IMR-90 (cell line): ENCODE results near the gene TSPAN4. TPM values are rescaled to one million over a fixed set of nuclear protein-coding genes. Genes with fewer than 3 reads are reported as not detected.

Source experiments
- ATAC-seq: fragments of 200-7000 bp; cut with Tn5 transposase; 2 replicates; pipeline ENCODE4 v1.9.1; 2020; ENCODE audit warnings: low read depth, mild to moderate bottlenecking, moderate library complexity
- BruUV-seq: library from RNA; stranded (reverse); fragments of 400-500 nt; replicated peaks from 2 replicates; lab custom pipeline; 2021; lab: Mats Ljungman, UMichigan
- CTCF ChIA-PET: fragments of 300-600 bp; formaldehyde crosslinking; extraction: SDS; loops from one replicate; lab custom pipeline; 2021; ENCODE audit warnings: antibody characterized with exemption; lab: Yijun Ruan, JAX
- POLR2A ChIA-PET: fragments of 300-600 bp; sonication (Branson Sonifier 250); formaldehyde crosslinking; loops from one replicate; lab custom pipeline; 2022; ENCODE audit warnings: antibody characterized with exemption; ENCODE audit not compliant: unreplicated experiment; lab: Charles Lee
- DNase-seq: peaks from one replicate; pipeline ENCODE4 v3.0.0; 2013
- H2AFZ ChIP-seq: replicated peaks from 2 replicates; pipeline ENCODE3; 2013; ENCODE audit warnings: low read length, mild to moderate bottlenecking; ENCODE audit not compliant: poor library complexity
- H2AK5ac ChIP-seq: 2 replicates; pipeline ENCODE4 v1.6.1; 2013; ENCODE audit warnings: low read depth, low read length, inconsistent platforms
- H2AK9ac ChIP-seq: replicated peaks from 2 replicates; pipeline ENCODE3; 2013; ENCODE audit warnings: mild to moderate bottlenecking, low read depth, low read length, moderate library complexity; ENCODE audit not compliant: poor library complexity
- H2BK120ac ChIP-seq: 2 replicates; pipeline ENCODE4 v1.6.1; 2013; ENCODE audit warnings: low read depth, low read length, inconsistent platforms
- H2BK15ac ChIP-seq: 3 replicates; pipeline ENCODE4 v1.6.1; 2013; ENCODE audit warnings: low read depth, low read length, inconsistent platforms
- H2BK20ac ChIP-seq: 2 replicates; pipeline ENCODE4 v1.6.1; 2013; ENCODE audit warnings: low read depth, mild to moderate bottlenecking, inconsistent platforms, low read length, moderate library complexity
- H2BK5ac ChIP-seq: 2 replicates; pipeline ENCODE4 v1.6.1; 2013; ENCODE audit warnings: mild to moderate bottlenecking, low read depth, low read length, inconsistent platforms; ENCODE audit not compliant: poor library complexity, severe bottlenecking
- H3K14ac ChIP-seq: replicated peaks from 2 replicates; pipeline ENCODE4 v1.6.1; 2013; ENCODE audit warnings: low read depth, low read length, inconsistent platforms
- H3K18ac ChIP-seq: 2 replicates; pipeline ENCODE4 v1.6.1; 2013; ENCODE audit warnings: low read depth, low read length, control low read depth
- H3K23ac ChIP-seq: 2 replicates; pipeline ENCODE4 v1.6.1; 2013; ENCODE audit warnings: low read depth, low read length, inconsistent platforms
- H3K27ac ChIP-seq: 2 replicates; pipeline ENCODE4 v1.5.1; 2013; ENCODE audit warnings: mild to moderate bottlenecking, control low read depth, low read length; ENCODE audit not compliant: insufficient read depth
- H3K27me3 ChIP-seq: 2 replicates; pipeline ENCODE4 v1.6.1; 2013; ENCODE audit warnings: low read length; ENCODE audit not compliant: control insufficient read depth, insufficient read depth
- H3K36me3 ChIP-seq: 2 replicates; pipeline ENCODE4 v1.6.1; 2013; ENCODE audit warnings: low read length, mixed read lengths; ENCODE audit not compliant: control insufficient read depth, insufficient read depth
- H3K4ac ChIP-seq: 2 replicates; pipeline ENCODE4 v1.6.1; 2013; ENCODE audit warnings: low read depth, low read length, inconsistent platforms
- H3K4me1 ChIP-seq: 2 replicates; pipeline ENCODE4 v1.6.1; 2013; ENCODE audit warnings: low read length, mixed read lengths; ENCODE audit not compliant: control insufficient read depth, insufficient read depth
- H3K4me2 ChIP-seq: 2 replicates; pipeline ENCODE4 v1.6.1; 2013; ENCODE audit warnings: low read depth, mild to moderate bottlenecking, control low read depth, low read length, moderate library complexity
- H3K4me3 ChIP-seq: 2 replicates; pipeline ENCODE4 v1.5.1; 2013; ENCODE audit warnings: low read depth, mild to moderate bottlenecking, control low read depth, low read length, moderate library complexity; ENCODE audit not compliant: insufficient read depth
- H3K56ac ChIP-seq: 2 replicates; pipeline ENCODE4 v1.6.1; 2013; ENCODE audit warnings: low read length, inconsistent platforms; ENCODE audit not compliant: insufficient read depth; ENCODE audit errors: extremely low read depth
- H3K79me1 ChIP-seq, 2 experiments: 2 replicates each; pipeline ENCODE4 v1.6.1; 2013; ENCODE audit warnings: low read length in 2 of 2, inconsistent platforms in 1 of 2, low read depth in 1 of 2
- H3K9ac ChIP-seq: 2 replicates; pipeline ENCODE4 v1.6.1; 2013; ENCODE audit warnings: low read depth, low read length, control low read depth
- H3K9me1 ChIP-seq: 2 replicates; pipeline ENCODE4 v1.6.1; 2013; ENCODE audit warnings: low read length, inconsistent platforms; ENCODE audit not compliant: insufficient read depth
- H3K9me3 ChIP-seq: 2 replicates; pipeline ENCODE4 v1.6.1; 2013; ENCODE audit warnings: low read length; ENCODE audit not compliant: control insufficient read depth, insufficient read depth
- H4K20me1 ChIP-seq: 2 replicates; pipeline ENCODE4 v1.6.1; 2013; ENCODE audit warnings: low read length, inconsistent platforms; ENCODE audit not compliant: insufficient read depth
- H4K5ac ChIP-seq: 2 replicates; pipeline ENCODE4 v1.6.1; 2013; ENCODE audit warnings: mild to moderate bottlenecking, low read depth, low read length, control low read depth
- H4K8ac ChIP-seq, 2 experiments: 2 replicates each; pipeline ENCODE4 v1.6.1; 2013; ENCODE audit warnings: low read depth in 2 of 2, low read length in 2 of 2, control low read depth in 1 of 2, inconsistent platforms in 1 of 2
- H4K91ac ChIP-seq: 2 replicates; pipeline ENCODE4 v1.6.1; 2013; ENCODE audit warnings: low read depth, low read length, inconsistent platforms; ENCODE audit not compliant: insufficient read depth
- BHLHE40 ChIP-seq: fragments of 150-350 bp; IDR thresholded peaks from 2 replicates; pipeline ENCODE4 v1.6.1; 2016; ENCODE audit warnings: mild to moderate bottlenecking, low read depth, low read length
- MAZ ChIP-seq: IDR thresholded peaks from 2 replicates; pipeline ENCODE4 v1.6.1; 2012; ENCODE audit warnings: low read depth, mild to moderate bottlenecking, low read length, improper control_type of control experiment, moderate library complexity, borderline replicate concordance
- POLR2A ChIP-seq: IDR thresholded peaks from 2 replicates; pipeline ENCODE4 v1.6.1; 2012; ENCODE audit warnings: mild to moderate bottlenecking, low read depth, low read length
- RCOR1 ChIP-seq: IDR thresholded peaks from 2 replicates; pipeline ENCODE4 v1.6.1; 2012; ENCODE audit warnings: mild to moderate bottlenecking, low read length, improper control_type of control experiment; ENCODE audit not compliant: insufficient replicate concordance
- WGBS, 2 experiments: methylation state at CpG; one replicate each; pipeline versions ENCODE4 v1.1.5 to v1.1.7; 2013; ENCODE audit warnings: missing lambda C conversion rate in 2 of 2; ENCODE audit not compliant: insufficient read length in 1 of 2; ENCODE audit errors: extremely low coverage in 2 of 2; 5-methylcytosine and 5-hydroxymethylcytosine counted together
- dilution Hi-C: fragments of 300-500 bp; cut with HindIII; formaldehyde crosslinking; loops from one replicate; pipeline ENCODE4 v1.14.3; 2018; ENCODE audit warnings: low sequenced_read_pairs; ENCODE audit not compliant: unreplicated experiment
- in situ Hi-C: fragments of 300-500 bp; cut with MboI; formaldehyde crosslinking; loops from 3 replicates; pipeline ENCODE4 v1.14.3; 2019; ENCODE audit warnings: low sequenced_read_pairs, inconsistent platforms, mixed read lengths
- intact Hi-C: fragments of 100-400 bp; cut with micrococcal nuclease; formaldehyde crosslinking; loops from 2 replicates; pipeline ENCODE4 v1.10.0; 2022
- polyA plus RNA-seq, 3 experiments: library from polyadenylated mRNA; depleted of rRNA; stranded (reverse); fragments of >200 nt; gene quantifications; 2 replicates each; pipeline ENCODE4 v1.2.3, GENCODE V29; 2012; ENCODE audit warnings: low replicate concordance in 1 of 3
- total RNA-seq: library from RNA; depleted of rRNA; stranded (reverse); fragments of >200 nt; gene quantifications from 2 replicates; pipeline ENCODE4 v1.2.3, GENCODE V29; 2012
- TF ChIP-seq, protein P1 (sequence below): fragments of 150-350 bp; IDR thresholded peaks from 2 replicates; pipeline ENCODE4 v1.6.1; 2017; ENCODE audit warnings: mild to moderate bottlenecking, antibody characterized with exemption, low read length, low read depth

Gene TSPAN4
- total and polyA plus RNA-seq, 2 of the 4 experiments (the other 2 are of a cell fraction) = 161 to 293 TPM

DNA sequence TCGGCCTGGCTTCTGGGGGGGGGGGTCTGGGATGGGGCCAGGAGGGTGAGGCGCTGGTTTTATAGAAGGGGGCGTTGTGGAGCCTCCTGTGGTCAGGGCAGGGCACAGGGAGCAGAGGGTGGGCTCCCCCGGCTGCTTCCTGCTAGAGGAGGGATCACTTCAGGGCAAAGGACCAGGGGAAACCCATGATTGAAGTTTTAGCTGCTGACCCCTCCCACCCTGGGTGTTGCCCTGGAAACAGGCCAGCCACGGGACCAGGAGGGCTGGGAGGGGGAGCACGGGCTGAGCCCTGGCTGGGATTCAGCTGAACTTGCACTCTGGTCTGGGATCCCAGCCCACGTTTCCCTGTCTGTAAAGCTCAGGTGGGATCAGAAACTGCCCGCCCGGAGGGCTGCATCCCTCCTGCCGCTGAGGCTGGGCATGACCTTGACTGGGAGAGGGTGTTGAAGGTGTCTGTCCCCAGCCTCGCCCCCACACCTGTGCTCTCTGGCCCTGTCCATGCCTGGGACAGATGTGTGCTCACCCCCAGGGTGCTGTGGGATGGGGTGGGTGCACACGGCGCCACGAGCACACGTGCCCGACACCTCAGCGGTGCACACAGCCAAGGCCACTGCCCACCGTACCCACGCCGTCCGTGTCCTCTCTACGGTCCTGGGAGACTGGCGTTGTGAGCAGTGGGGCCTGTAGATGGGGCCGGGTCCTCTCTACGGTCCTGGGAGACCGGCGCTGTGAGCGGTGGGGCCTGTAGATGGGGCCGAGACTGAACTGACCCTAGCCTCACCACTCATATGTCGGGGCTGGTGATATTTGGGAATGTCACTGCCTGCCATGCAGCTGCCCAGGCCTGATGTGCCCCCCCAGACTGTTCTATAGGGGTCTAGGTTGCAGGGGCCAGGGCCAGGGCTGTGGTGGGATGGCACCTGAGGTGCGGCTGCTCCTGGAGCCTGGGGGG is 2.3 kb downstream of the TSPAN4 start:
- Histone ChIP-seq H2BK5ac (peak overlapping the region; percentile 100), H2BK120ac (peak overlapping the region; percentile 95), H4K5ac (peak overlapping the region; percentile 92), H3K79me1 (peaks cover 23 to 68% of the 10 kb centered on the region in 2 experiments; a peak in 3 of 4 replicates), H3K9me3 (no peaks in the 10 kb centered on the region), H2BK20ac (peak overlapping the region; percentile 92), H2AK9ac (peak overlapping the region; percentile 100), H3K4me1 (peaks cover 40% of the 10 kb centered on the region), H4K91ac (peak overlapping the region; percentile 93), H4K20me1 (peaks cover 43% of the 10 kb centered on the region), H2AFZ (peak overlapping the region; percentile 79), H3K27ac (peak overlapping the region; percentile 98), H3K9me1 (peaks cover 19% of the 10 kb centered on the region), H4K8ac (peak overlapping the region; percentile 32 to 91; a peak in 3 of 4 replicates), H3K27me3 (no peaks in the 10 kb centered on the region), H3K9ac (peak overlapping the region; percentile 80), H2AK5ac (peak overlapping the region; percentile 100), H3K36me3 (peaks cover 14% of the 10 kb centered on the region), H3K4me3 (peak overlapping the region; percentile 98), H3K23ac (peak overlapping the region; percentile 90), H3K14ac (peak overlapping the region; percentile 99), H3K18ac (peak overlapping the region; percentile 90), H3K4me2 (peak overlapping the region; percentile 92), H2BK15ac (peak overlapping the region; percentile 88; the same call in 2 of the 3 replicates), H3K4ac (peak overlapping the region; percentile 96), H3K56ac (peak overlapping the region; percentile 70)
- ATAC-seq = peak; percentile 30
- dilution Hi-C loops = no loop called here
- BruUV-seq = no TSS peak
- 27% methylated on average over 5 of the region's 31 CpGs; no CpG with 5 or more reads in 1 of the 2 experiments for WGBS, 2 experiments
- no peak for TF ChIP-seq RCOR1
- peak; percentile 53; the same call in 1 of the 2 replicates for TF ChIP-seq POLR2A
- TF ChIP-seq BHLHE40 = peak; percentile 80
- peak; percentile 83 for TF ChIP-seq MAZ
- TF ChIP-seq, protein P1, sequence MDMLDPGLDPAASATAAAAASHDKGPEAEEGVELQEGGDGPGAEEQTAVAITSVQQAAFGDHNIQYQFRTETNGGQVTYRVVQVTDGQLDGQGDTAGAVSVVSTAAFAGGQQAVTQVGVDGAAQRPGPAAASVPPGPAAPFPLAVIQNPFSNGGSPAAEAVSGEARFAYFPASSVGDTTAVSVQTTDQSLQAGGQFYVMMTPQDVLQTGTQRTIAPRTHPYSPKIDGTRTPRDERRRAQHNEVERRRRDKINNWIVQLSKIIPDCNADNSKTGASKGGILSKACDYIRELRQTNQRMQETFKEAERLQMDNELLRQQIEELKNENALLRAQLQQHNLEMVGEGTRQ = peak; percentile 51; the same call in 1 of the 2 replicates
- CTCF ChIA-PET = no interaction called here
- intact Hi-C loops = loop anchor here (10.0 kb wide), 1 partner anchor 210 kb away; no protein-coding TSS in a partner anchor
- peak; percentile 87 for DNase-seq
- in situ Hi-C loops = no loop called here
- POLR2A ChIA-PET = interaction anchor here (1.0 to 1.6 kb wide), 2 partner anchors 10 to 15 kb away, joined by 6 to 12 read pairs; no protein-coding TSS in a partner anchor
